MM.1S (cell line): ENCODE results near the gene SNRK.

Source experiments
- DNase-seq: peaks from one replicate; pipeline ENCODE4 v3.0.0-alpha.2; 2015
- H2AFZ ChIP-seq: fragments of 300-600 bp; sonication (generic); 2 replicates; pipeline ENCODE4 v1.6.0; 2016; ENCODE audit warnings: antibody characterized with exemption, low read length
- H3F3A ChIP-seq: fragments of 300-600 bp; sonication (generic); 2 replicates; pipeline ENCODE4 v1.6.1; 2016; ENCODE audit warnings: mild to moderate bottlenecking, antibody characterized with exemption, low read length, moderate library complexity, mixed read lengths; ENCODE audit not compliant: insufficient read depth
- H3K27ac ChIP-seq: fragments of 300-600 bp; sonication (generic); 2 replicates; pipeline ENCODE4 v1.5.1; 2016; ENCODE audit warnings: mild to moderate bottlenecking, low read length
- H3K27me3 ChIP-seq: fragments of 300-600 bp; sonication (generic); replicated peaks from 2 replicates; pipeline ENCODE4 v1.6.0; 2016; ENCODE audit warnings: low read length; ENCODE audit not compliant: insufficient read depth
- H3K36me3 ChIP-seq: fragments of 300-600 bp; sonication (generic); replicated peaks from 2 replicates; pipeline ENCODE4 v1.6.1; 2016; ENCODE audit warnings: mild to moderate bottlenecking, low read length, mixed read lengths; ENCODE audit not compliant: insufficient read depth
- H3K4me1 ChIP-seq: fragments of 300-600 bp; sonication (generic); 2 replicates; pipeline ENCODE4 v1.6.1; 2016; ENCODE audit warnings: low read length, mixed read lengths
- H3K4me2 ChIP-seq: fragments of 300-600 bp; sonication (generic); 2 replicates; pipeline ENCODE4 v1.6.0; 2016; ENCODE audit warnings: low read depth, low read length
- H3K4me3 ChIP-seq: fragments of 300-600 bp; sonication (generic); 2 replicates; pipeline ENCODE4 v1.5.1; 2016; ENCODE audit warnings: low read length, mixed read lengths
- H3K79me2 ChIP-seq: fragments of 300-600 bp; sonication (generic); 2 replicates; pipeline ENCODE4 v1.6.1; 2016; ENCODE audit warnings: mixed run types, low read length, mixed read lengths
- H3K9ac ChIP-seq: fragments of 300-600 bp; sonication (generic); 2 replicates; pipeline ENCODE4 v1.6.1; 2016; ENCODE audit warnings: low read length, mixed read lengths
- H3K9me2 ChIP-seq: fragments of 300-600 bp; sonication (generic); replicated peaks from 2 replicates; pipeline ENCODE4 v1.6.1; 2016; ENCODE audit warnings: mild to moderate bottlenecking, low read length, mixed read lengths; ENCODE audit not compliant: insufficient read depth
- H3K9me3 ChIP-seq: fragments of 300-600 bp; sonication (generic); replicated peaks from 2 replicates; pipeline ENCODE4 v1.6.1; 2016; ENCODE audit warnings: mild to moderate bottlenecking, low read length, mixed read lengths; ENCODE audit not compliant: insufficient read depth
- H4K20me1 ChIP-seq: fragments of 300-600 bp; sonication (generic); 2 replicates; pipeline ENCODE4 v1.6.1; 2016; ENCODE audit warnings: mild to moderate bottlenecking, low read length, moderate library complexity, mixed read lengths; ENCODE audit not compliant: insufficient read depth
- CTCF ChIP-seq: fragments of 300-600 bp; sonication (generic); IDR thresholded peaks from 2 replicates; pipeline ENCODE4 v1.5.1; 2016; ENCODE audit warnings: antibody characterized with exemption, low read length, mixed read lengths
- EZH2 ChIP-seq: fragments of 300-600 bp; sonication (generic); optimal IDR thresholded peaks from 2 replicates; pipeline ENCODE3; 2017; ENCODE audit warnings: low read depth, mild to moderate bottlenecking, antibody characterized with exemption, low read length, mixed read lengths
- EZH2phosphoT487 ChIP-seq: fragments of 300-600 bp; sonication (generic); IDR thresholded peaks from 2 replicates; pipeline ENCODE4 v1.6.1; 2018; ENCODE audit warnings: antibody characterized with exemption, low read length

Gene SNRK

GRCh38 chr3:43249405-43249804 lies 36.9 kb upstream of the SNRK start:
- no peak overlapping the region for H3K27ac ChIP-seq
- TF ChIP-seq EZH2 (no peak), EZH2phosphoT487 (no peak), CTCF (no peak)
- H3K4me1 ChIP-seq = no peaks in the 10 kb centered on the region

GRCh38 chr3:43253294-43253693 lies 33.0 kb upstream of the SNRK start:
- Histone ChIP-seq H3K9me2 (no peaks in the 10 kb centered on the region), H3K4me3 (no peak overlapping the region), H3K36me3 (no peaks in the 10 kb centered on the region), H3K27ac (no peak overlapping the region), H3K79me2 (no peaks in the 10 kb centered on the region), H4K20me1 (no peaks in the 10 kb centered on the region), H3K9ac (no peak overlapping the region), H3K9me3 (no peaks in the 10 kb centered on the region), H3K4me1 (no peaks in the 10 kb centered on the region), H3F3A (no peaks in the 10 kb centered on the region), H3K27me3 (no peaks in the 10 kb centered on the region), H2AFZ (no peak overlapping the region), H3K4me2 (no peak overlapping the region)
- no peak for TF ChIP-seq CTCF
- TF ChIP-seq EZH2 = no peak
- no peak for TF ChIP-seq EZH2phosphoT487
- DNase-seq = no peak

More at GRCh38 chr3:43249405-43249804, 36.9 kb upstream of the SNRK start:
- no peaks in the 10 kb centered on the region for H3F3A ChIP-seq
- H2AFZ ChIP-seq = no peak overlapping the region
- DNase-seq = no peak
- H3K36me3 ChIP-seq = no peaks in the 10 kb centered on the region
- no peaks in the 10 kb centered on the region for H3K27me3 ChIP-seq
- no peaks in the 10 kb centered on the region for H3K9me2 ChIP-seq
- H3K9me3 ChIP-seq = no peaks in the 10 kb centered on the region
- H3K4me3 ChIP-seq = no peak overlapping the region
- H3K79me2 ChIP-seq = no peaks in the 10 kb centered on the region
- no peak overlapping the region for H3K4me2 ChIP-seq
- H4K20me1 ChIP-seq = no peaks in the 10 kb centered on the region
- H3K9ac ChIP-seq = no peak overlapping the region

- H3K27me3 ChIP-seq = no peaks in the 10 kb centered on the region
- no peaks in the 10 kb centered on the region for H3K79me2 ChIP-seq
- no peaks in the 10 kb centered on the region for H3K9me3 ChIP-seq
- no peak overlapping the region for H3K27ac ChIP-seq
- H4K20me1 ChIP-seq = no peaks in the 10 kb centered on the region
- DNase-seq = no peak
- H3K4me2 ChIP-seq = no peak overlapping the region
- H3K4me1 ChIP-seq = no peaks in the 10 kb centered on the region
- TF ChIP-seq EZH2phosphoT487 (no peak), CTCF (no peak), EZH2 (no peak)
- no peak overlapping the region for H3K4me3 ChIP-seq
- H3K9me2 ChIP-seq = no peaks in the 10 kb centered on the region
- H2AFZ ChIP-seq = no peak overlapping the region
- H3F3A ChIP-seq = no peaks in the 10 kb centered on the region
- no peaks in the 10 kb centered on the region for H3K36me3 ChIP-seq
- no peak overlapping the region for H3K9ac ChIP-seq
Observed at GRCh38 chr3:43254125-43254524, 32.2 kb upstream of the SNRK start.

GRCh38 chr3:43255662-43256061 lies 30.7 kb upstream of the SNRK start:
- Histone ChIP-seq H2AFZ (no peak overlapping the region), H3K27ac (no peak overlapping the region), H4K20me1 (no peaks in the 10 kb centered on the region), H3K9me3 (no peaks in the 10 kb centered on the region), H3K4me3 (no peak overlapping the region), H3F3A (no peaks in the 10 kb centered on the region), H3K36me3 (no peaks in the 10 kb centered on the region), H3K9me2 (no peaks in the 10 kb centered on the region), H3K79me2 (no peaks in the 10 kb centered on the region), H3K27me3 (no peaks in the 10 kb centered on the region), H3K9ac (no peak overlapping the region), H3K4me2 (no peak overlapping the region), H3K4me1 (no peaks in the 10 kb centered on the region)
- no peak for DNase-seq
- no peak for TF ChIP-seq EZH2
- TF ChIP-seq CTCF = no peak
- TF ChIP-seq EZH2phosphoT487 = no peak
